IPS DF 4.7 (cell line): ENCODE data around the gene SHPK.

Experiments
- DNase-seq: peaks from one replicate; pipeline ENCODE4 v3.0.0-alpha.2; 2013; ENCODE audit warnings: low spot score; ENCODE audit errors: extremely low read depth

SHPK gene

DNA sequence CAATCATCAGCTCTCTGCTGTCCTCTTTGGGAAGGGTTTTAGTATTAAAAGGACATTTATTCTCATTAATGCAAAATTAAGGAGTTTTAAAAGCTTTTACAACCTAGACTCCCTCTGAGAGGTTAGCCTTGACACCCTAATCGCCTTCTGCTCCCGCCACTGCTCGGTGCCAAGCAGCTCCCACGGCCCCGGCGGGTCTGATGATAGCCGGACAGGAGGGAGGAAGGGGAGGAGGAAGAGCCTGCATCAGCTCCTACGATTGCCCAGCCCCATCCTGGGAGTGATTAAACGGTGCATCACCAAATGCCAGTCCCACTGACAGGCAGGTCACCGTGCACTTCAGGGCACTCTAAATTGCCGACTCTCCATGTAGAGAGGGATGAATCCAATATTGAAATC, 8.3 kb downstream of the SHPK start:
- no peak for DNase-seq

DNA sequence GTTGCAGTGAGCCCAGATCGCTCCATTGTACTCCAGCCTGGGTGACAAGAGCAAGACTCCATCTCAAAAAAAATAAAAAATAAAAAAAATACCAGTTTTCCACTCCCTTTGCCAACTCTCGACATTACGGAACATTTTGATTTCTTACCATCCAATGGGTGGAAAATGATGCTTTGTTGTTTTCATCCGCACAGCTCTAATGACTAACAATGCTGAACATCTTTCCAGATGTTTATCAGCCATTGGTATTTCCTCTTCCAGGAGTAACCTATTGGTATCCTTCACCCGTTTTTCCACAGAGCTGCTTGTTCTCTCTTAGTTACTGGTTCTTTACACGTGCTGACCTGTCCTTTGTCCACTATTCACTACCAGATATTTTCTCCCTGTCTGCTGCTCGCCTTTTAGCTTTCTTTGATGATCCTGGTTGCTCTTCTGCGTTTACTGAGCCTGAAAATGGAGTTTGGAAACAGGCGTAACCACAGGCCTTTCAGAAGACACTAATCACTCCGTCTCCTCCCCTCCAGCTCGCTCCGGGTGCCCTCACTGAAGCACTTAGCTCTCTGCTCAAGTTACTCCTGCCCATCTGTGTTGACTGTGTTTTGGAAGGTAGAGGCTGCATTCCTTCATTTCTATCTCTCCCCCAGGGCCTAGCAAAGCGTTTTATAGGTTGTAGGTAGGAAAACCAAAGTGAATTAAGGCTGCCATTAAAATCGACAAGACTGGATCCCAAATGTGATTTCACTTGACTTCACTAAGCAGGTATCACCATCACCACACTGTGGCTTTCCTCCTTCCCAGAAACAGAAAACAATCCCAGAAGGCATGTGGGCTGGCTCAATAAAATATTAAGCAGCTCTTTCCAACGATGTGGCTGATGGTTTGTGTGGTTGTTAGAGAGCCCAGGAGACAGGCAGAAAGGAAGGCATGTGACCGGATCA, 8.9 kb downstream of the SHPK start:
- DNase-seq, result no peak

DNA sequence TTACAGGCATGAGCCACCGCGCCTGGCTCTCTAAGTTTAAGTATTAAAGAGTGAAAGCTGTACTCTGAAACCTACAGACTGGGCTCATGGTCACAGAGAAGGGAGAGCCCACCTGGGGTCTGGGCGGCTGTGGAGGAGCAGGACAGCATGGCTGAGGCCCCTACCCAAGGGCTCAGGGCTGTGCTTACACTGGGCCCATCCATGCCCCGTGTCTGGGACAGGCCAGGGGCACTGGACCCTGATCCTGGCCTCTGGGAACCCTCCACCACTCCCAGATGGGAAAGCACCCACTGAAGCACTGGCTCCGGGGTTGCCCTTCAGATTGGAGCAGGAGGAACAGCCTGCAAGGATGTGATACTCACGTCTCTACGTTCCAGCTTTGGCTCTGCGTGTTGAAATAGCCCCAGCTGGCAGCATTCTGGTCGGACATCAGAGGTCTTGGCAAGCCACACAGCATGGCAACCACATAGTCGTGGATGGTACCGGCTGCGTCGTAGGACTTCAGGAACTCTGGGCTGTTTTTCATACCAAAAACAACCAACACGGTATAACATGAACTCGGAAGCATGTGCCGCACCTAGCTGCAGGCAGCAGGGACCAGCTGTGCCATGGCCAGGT, 13.0 kb downstream of the SHPK start:
- no peak for DNase-seq

DNA sequence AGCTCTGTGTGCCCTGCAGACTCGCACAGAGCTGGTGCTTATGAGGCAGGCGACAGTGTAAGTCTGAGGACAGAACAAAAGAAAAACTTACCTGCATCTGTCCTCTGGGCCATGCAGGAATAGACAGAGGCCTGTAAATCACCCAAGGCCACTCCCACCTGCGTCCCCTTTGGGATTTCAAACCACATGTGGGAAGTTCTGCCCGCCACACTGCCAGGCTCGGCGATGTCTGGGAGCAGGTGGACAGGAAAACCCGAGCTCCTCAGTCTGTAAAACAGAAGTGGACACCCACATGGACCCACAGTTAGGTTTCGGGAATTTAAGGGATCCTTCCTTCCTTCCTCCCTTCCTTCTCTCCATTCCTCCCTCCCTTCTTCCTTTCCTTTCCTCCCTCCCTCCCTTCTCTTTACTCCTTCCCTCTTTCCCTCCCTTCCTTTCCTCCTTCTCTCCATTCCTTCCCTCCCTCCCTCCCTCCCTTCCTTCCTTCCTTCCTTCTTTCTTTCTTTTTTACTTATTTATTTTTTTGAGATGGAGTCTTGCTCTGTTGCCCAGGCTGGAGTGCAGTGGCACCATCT, 14.8 kb downstream of the SHPK start:
- DNase-seq, result no peak

DNA sequence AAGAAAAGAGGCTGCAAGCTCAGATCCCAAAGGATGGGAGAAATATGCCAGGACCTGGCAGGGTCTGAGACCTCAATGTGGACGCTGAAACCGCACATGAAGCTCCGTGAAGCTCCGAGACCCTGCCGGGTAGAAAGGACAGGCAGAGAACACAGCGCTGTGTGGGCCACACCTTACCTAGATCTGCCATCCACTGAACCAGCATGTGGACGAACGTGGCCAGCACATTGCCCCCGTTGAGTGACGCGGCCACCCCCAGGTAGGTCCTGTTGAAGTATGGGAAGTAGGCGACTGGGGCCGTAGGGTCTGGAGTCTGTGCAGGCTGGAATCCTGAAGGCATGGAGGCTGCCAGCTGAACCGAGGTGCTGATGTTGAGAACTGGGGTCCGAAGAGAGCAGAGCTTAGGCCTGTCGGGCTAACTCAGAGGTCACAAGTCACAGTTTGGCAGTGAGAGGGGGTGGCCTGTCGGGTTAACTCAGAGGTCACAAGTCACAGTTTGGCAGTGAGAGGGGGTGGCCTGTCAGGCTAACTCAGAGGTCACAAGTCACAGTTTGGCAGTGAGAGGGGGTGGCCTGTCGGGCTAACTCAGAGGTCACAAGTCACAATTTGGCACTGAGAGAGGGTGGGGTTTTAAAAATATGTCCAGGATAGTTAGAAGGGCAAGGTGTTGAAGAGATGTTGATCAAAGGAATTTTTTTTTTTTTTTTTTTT, 20.7 kb downstream of the SHPK start:
- no peak for DNase-seq

DNA sequence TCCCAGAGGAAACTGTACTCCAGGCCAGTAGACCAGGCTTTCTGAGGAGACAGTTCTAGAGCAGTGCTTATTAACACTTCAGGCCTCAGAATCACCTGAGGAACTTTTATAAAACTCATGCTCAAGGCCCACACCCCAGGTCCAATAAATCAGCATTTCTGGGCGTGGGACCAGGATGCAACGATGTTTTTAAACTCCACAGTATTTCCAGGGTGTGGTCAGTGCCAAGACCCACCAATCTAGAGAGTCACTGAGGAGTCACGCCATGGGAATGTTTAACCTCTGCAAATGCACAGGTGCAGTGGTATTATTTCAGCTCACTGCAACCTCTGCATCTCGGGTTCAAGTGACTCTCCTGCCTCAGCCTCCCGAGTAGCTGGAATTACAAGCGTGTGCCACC, 22.9 kb downstream of the SHPK start:
- DNase-seq, result no peak

DNA sequence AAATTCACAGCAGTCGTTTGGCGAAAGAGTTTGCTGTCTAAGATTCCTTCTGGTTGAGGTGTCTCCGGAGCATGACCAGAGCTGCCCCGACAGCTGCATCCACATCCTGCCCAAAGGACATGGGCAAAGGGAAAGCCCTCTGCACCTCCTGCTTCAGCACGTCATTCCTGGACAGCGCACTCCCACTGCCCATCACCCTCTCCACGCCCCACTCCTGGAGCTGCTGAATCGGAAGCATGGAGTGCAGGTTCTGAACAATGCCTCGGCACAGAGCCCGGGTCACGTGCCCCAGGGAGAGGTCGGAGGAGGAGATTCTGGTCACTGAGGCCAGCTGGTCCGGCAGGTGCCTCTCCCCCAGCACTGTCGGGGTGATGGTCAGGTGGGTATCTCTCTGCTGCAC, 25.5 kb downstream of the SHPK start:
- DNase-seq, result no peak

DNA sequence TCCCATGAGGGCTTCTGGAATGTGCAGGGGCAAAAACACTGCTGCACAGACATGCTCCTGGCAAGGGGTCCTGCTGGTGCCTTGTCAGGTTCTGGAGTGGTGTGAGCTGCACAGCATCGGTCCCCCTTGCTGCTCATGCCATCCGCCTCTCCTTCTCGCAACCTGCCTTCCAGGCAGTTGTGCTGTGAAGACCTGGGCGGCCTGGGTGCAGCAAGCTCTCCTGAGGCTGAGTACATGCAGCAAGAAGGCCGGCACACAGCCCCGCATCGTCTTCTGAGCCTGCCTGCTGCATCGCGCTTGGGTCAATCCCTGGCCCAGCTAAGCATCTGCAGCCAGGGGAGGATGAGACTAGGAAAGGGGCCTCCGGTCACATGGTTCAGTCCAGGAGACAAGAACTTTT, 26.4 kb downstream of the SHPK start:
- no peak for DNase-seq

DNA sequence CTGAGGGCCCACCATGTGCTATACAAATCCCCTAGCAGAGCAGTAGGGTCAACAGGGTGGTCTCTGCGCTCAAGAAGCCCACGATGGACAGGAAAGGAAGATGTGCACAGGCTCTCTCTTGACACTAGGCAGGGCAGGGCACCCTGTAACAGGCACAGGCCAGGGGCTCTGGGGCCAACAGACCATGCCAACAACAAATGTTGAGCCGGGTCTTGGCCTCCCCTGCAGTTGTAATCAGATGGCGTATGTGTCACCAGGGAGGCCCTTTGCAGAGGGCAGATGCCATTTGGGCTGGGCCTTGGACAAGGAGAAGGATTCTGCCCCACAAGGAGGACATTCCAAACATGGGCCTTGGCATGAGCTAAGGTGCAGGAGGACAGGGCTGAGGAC, 32.2 kb downstream of the SHPK start:
- DNase-seq, result no peak

DNA sequence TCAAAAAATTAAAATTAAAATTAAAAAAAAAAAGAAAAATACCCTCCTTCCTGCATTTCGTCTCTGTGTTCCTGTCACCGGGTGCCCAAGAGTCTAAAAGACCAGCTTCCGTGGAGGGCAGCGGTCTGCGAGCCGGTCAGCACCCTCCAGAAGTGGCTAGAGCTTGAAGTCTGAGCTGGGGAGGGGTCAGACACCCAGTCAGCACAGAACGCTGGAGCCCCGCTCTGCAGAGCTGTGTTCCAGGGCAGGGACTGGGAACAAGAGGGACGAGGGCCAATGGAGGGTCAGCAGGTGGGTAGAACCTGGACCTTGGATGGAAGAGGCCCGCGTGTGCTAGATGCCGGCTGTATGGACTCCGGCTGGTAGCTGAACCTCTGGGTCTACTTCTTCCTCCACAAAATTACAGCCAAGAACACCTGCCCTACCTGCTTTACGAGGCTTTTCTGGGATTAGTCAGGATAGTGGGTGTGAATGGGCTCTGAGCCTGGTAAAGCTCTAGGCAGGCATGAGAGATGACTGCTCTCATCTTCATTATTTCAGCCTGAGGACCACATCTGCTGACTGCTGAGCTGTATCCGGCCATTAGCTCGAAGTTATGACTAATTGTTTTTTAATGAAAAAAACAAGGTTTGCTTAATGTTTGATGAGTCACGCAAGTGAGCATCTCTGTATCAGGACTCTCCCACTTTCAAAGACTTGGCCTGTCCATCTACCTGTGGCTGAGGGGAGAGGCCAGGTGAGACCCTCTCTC, 32.8 kb downstream of the SHPK start:
- DNase-seq, result no peak

DNA sequence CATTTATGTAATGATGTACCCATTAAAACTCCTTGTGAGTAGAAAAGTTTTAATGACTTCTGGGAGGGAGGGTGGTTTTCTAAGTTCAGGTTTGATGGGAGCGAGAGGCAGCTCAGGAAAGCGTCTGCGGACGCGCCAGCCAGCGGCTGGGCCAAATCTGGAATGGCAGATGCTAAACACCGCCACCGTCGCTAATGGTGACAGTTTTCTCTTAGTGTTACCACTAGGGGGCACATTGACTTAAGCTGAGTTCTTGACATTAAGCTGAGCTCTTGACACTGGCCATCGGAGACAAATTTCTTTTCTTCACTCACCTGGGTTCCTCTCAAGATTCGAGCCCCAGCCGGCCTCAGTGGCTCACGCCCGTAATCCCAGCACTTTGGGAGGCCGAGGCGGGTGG, 33.6 kb downstream of the SHPK start:
- peak; percentile 28 for DNase-seq

DNA sequence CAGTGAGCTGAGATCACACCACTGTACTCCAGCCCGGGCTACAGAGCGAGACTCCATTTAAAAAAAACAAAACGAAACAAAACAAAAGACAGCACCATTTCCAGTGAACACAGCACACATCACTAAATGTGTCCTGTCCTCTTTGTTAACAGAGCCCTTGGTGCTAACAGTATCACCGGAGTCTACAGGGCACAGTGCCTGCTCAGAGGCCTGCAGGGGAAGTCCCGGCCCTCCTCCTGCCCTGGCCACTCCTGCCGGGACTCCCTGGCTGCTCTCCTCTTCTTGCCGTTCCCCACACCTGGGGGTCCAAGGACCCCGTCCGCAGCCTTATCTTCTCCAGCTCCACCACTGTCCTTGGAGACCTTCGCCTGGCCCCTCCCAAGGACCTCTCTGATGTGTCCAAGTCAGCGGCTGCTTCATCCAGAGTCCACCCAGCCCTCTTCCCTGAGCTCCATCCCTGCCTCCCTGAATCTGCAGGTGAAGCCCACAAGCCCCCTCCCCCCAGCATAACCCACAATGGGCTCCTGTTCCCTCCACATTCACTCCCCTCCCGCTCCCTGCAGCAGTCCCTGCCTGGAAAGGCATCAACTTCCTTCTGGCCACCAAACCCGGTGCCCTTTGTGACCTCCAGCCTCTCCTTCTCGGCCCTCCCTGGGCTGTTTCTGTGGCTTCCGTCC, 35.4 kb downstream of the SHPK start:
- no peak for DNase-seq

DNA sequence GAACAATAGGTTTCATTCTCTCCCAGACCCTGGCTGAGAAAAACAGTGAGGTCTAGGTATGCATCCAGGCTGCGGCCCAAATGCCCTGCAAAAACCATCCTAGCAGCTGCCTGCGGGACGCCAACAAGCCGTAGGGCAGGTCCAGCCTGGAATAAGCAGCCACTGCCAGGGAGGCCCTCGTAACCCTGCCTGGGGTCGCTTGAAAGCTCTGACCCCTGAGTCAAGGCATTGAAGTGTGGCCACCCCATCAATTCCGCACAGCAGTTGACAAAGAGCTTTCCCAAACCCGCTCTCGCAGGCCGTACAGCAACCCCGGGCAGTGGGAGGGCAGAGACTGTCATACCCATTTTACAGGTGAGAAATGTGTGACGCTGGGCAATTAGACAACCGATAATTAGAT, 38.0 kb downstream of the SHPK start:
- no peak for DNase-seq

DNA sequence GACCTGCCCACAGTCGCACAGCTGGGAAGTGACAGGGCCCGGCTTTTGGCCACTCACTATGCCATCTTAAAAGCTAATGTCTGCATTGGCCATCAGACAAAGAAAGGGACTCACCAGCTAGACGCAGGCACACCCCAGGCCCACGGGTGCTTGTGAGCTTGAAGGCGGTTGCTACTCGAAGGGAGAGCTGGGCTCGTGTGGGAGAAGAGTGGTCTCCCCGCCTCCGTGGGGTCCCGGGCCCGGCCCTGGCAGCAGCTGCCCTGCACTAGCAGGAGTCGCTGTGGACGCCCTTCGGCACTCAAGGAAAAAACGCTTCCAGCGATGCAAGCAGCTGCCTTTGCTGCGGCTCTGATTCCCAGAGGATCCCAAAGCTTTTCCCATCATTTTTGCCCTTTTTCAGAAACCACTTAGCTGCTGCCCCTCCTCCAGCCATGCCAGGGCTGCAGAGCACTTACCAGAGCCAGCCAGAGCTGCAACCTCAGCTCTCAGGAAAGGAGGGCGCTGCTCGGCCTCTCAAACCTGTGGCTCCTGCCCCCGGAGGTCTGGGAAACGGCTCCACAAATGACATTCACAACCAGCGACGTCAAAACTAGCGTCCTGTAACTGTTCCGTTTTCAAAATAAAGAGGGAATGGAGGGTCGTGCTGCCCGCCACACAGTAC, 39.1 kb downstream of the SHPK start:
- DNase-seq, result no peak

DNA sequence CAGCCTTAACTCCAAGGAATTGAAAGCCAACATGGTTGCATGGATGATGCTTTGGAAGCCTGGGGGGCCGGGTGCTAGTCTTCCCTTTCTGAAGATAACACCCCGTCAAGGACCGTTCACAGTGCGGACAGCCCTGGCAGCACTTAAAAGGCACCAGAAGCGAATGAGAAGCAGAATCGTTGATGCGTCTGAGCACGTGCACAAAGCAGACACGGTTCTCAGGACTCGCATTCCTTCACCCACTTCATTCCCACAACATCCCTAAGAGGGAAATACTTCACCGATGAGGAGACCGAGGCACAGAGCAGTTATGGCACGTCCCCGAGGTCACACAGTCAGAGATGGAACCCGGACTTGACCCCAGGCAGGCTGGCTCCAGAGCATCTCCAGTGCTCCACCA, 41.1 kb downstream of the SHPK start:
- no peak for DNase-seq

DNA sequence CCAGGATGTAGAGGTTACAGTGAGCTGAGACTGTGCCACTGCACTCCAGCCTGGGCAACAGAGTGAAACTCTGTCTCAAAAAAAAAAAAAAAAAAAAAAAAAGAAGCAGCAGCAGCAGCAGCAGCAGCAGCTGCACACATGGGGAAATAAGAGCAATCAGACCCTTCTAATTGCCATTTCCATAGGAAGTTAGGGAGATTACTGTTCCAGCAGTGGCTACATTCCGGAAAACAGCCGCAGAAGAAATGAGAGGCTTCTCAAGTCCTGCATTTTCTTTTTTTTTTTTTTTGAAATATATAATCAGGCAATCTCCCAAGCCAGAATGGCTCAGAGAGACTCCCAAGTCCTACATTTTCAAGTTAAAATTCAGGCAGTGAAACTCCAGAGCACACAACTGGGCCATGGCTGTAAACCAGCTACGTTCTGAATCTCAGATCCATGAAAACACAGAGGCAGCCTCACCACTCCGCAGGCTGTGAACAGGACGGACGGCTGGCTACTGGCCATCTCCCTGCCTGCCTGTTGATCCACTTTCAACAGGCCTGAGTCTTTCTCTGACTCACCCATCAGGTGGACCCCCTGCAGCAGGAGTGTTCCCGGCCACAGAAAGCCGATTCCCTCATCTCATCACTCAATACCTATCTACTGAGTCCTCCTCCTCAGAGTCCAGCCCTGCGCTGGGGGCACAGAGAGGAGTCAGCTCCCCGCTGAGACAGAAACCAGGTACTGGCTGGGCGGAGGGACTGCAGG, 41.8 kb downstream of the SHPK start:
- DNase-seq, result no peak

DNA sequence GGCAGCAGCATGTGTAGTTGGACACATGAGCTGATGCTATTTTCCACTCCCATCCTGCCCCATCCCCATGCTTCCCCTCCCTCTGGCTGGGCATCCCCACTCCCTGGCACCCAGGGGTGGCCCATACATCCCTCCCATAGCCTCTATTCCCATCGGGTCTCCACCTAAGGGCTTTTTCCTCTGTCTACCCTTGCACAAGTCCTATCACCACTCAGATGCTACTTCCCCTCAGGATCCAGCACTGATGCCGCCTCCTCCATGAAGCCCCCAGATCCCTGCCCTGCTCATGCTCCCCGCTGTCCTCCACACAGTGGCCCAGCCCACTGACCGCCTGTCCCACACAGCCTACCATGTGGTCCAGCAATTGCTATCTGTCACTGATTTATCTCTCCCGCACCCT, 42.7 kb downstream of the SHPK start:
- no peak for DNase-seq

DNA sequence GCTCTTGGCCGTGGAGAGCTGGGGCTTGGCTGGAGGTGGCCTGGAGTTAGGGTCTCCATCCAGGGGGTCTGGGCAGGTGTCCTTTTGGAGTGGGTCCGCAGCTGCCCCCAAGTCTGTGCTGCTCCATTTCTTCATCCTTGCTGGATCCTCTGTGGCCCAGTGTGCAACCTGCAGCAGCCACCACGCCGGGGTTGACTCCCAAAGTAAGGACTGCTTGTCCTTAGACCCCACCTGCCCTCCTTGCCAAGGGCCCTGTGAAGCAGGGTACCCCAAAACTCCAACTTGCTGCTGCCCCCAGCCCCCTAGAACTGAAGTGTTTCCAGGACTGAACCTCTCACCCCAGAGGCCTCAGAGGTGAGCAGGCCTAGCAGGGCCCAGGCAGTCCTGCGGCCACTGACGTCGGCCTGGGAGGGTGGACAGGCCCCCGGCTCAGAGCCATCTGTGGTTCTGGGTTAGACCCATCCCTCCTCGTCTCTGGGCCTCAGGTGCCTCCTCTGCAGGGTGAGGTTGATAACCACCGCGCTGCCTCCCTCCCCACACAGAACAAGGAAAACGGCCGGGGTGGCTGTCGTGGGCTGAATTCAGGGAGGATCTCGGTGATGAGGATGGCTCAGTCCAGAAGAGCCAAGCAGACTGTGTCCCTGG, 43.7 kb downstream of the SHPK start:
- DNase-seq, result no peak

DNA sequence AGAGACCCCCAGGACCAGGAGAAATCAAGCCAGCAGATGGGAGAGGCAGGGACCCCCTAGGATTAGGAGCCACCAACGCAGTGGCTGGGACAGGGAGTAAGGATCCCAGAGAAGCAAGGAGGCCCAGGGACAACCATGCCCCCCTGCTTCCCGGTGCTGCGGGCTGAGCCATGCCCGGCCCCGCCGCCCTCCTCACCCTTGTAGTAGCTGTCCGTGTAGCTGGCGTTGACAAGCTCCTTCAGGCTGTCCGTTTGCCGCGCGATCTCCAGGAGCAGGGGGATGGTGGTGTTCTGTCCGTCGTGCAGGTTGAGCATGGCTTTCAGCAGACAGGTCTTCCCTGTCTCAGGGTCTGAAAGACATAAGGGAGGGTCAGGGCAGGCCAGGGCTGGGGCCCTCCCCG, 45.3 kb downstream of the SHPK start:
- DNase-seq, result no peak
